ENCODE data around the gene ARHGAP18. TPM values are rescaled to one million over a fixed set of nuclear protein-coding genes. Genes with fewer than 3 reads are reported as not detected.

The ARHGAP18 gene
- total RNA-seq, 1 donor from 2014 or later = 16.3 TPM

- no peak for TF ChIP-seq CTCF (IDR thresholded peaks at IDR 0.05; ENCODE audit: insufficient read depth, low read length, poor library complexity, severe bottlenecking)
- no peaks in the 10 kb centered on the region for H3K36me3 ChIP-seq (ENCODE audit: control insufficient read depth, insufficient read depth, low read length)
Measured at GRCh38 chr6:129599467-129599866, 110.5 kb downstream of the ARHGAP18 start.

GRCh38 chr6:129598244-129599187, 111.5 kb downstream of the ARHGAP18 start:
- H3K4me3 ChIP-seq (ENCODE audit: low read depth, low read length) = no peak overlapping the region
- H3K36me3 ChIP-seq (ENCODE audit: control insufficient read depth, insufficient read depth, low read length) = no peaks in the 10 kb centered on the region
- no peak for DNase-seq (ENCODE audit: low read depth)
- peak; percentile 59 for TF ChIP-seq CTCF (IDR thresholded peaks at IDR 0.05; ENCODE audit: insufficient read depth, low read length, poor library complexity, severe bottlenecking)
- H3K27me3 ChIP-seq (ENCODE audit: control insufficient read depth, insufficient read depth, low read length) = no peaks in the 10 kb centered on the region

More at GRCh38 chr6:129599467-129599866, 110.5 kb downstream of the ARHGAP18 start:
- DNase-seq (ENCODE audit: low read depth) = no peak
- H3K4me3 ChIP-seq (ENCODE audit: low read depth, low read length) = no peak overlapping the region
- no peaks in the 10 kb centered on the region for H3K27me3 ChIP-seq (ENCODE audit: control insufficient read depth, insufficient read depth, low read length)

GRCh38 chr6:129597023-129597713, 112.8 kb downstream of the ARHGAP18 start:
- Histone ChIP-seq H3K36me3 (ENCODE audit: control insufficient read depth, insufficient read depth, low read length) (no peaks in the 10 kb centered on the region), H3K27me3 (ENCODE audit: control insufficient read depth, insufficient read depth, low read length) (no peaks in the 10 kb centered on the region), H3K4me3 (ENCODE audit: low read depth, low read length) (no peak overlapping the region)
- no peak for DNase-seq (ENCODE audit: low read depth)
- no peak for TF ChIP-seq CTCF (IDR thresholded peaks at IDR 0.05; ENCODE audit: insufficient read depth, low read length, poor library complexity, severe bottlenecking)

GRCh38 chr6:129596522-129596921, 113.5 kb downstream of the ARHGAP18 start:
- H3K36me3 ChIP-seq (ENCODE audit: control insufficient read depth, insufficient read depth, low read length) = no peaks in the 10 kb centered on the region
- DNase-seq (ENCODE audit: low read depth) = no peak
- TF ChIP-seq CTCF (IDR thresholded peaks at IDR 0.05; ENCODE audit: insufficient read depth, low read length, poor library complexity, severe bottlenecking) = no peak

GRCh38 chr6:129593233-129593564, 116.8 kb downstream of the ARHGAP18 start:
- Histone ChIP-seq H3K27me3 (ENCODE audit: control insufficient read depth, insufficient read depth, low read length) (no peaks in the 10 kb centered on the region), H3K36me3 (ENCODE audit: control insufficient read depth, insufficient read depth, low read length) (no peaks in the 10 kb centered on the region), H3K4me3 (ENCODE audit: low read depth, low read length) (no peak overlapping the region)
- TF ChIP-seq CTCF (IDR thresholded peaks at IDR 0.05; ENCODE audit: insufficient read depth, low read length, poor library complexity, severe bottlenecking) = no peak
- no peak for DNase-seq (ENCODE audit: low read depth)

More at GRCh38 chr6:129596522-129596921, 113.5 kb downstream of the ARHGAP18 start:
- Histone ChIP-seq H3K27me3 (ENCODE audit: control insufficient read depth, insufficient read depth, low read length) (no peaks in the 10 kb centered on the region), H3K4me3 (ENCODE audit: low read depth, low read length) (no peak overlapping the region)

All from kidney epithelial cell (primary cell).